Stimulated activated CD8-positive, alpha-beta memory T cell treated with anti-CD3 and anti-CD28 coated beads, Interleukin-2, amount 100 ng/mL, for 48 hours (primary cell): ENCODE data around the gene CLGN.
"Not testable (repeated sequence)": the region's sequence is repeated elsewhere in the genome, so short reads cannot be mapped to it uniquely, and the experiment has no call there.

Experiments
- DNase-seq, 2 donors: peaks; one replicate each; pipeline ENCODE4 v3.0.0-alpha.2; 2020; ENCODE audit warnings: low read depth in 2 of 2

CLGN gene

GRCh38 chr4:140427106-140427918, at the start of gene CLGN:
Gene CLGN, minus strand, starts transcription at chr4:140427648. Its CDS starts 14,570 bp downstream, at chr4:140413078.
- peak; percentile 53 to 59 for DNase-seq

- no peak for DNase-seq
These were observed 44.7 kb upstream of the CLGN start for GRCh38 chr4:140472156-140472555.

- no peak for DNase-seq
These were observed 42.6 kb upstream of the CLGN start for GRCh38 chr4:140469791-140470733.

GRCh38 chr4:140466146-140466545, 38.7 kb upstream of the CLGN start:
- DNase-seq: no peak

- no peak for DNase-seq
These were observed 36.2 kb upstream of the CLGN start for GRCh38 chr4:140463614-140464013.

GRCh38 chr4:140463182-140463581, 35.7 kb upstream of the CLGN start:
- no peak for DNase-seq

- no peak for DNase-seq
These were observed 22.9 kb upstream of the CLGN start for GRCh38 chr4:140450352-140450751.

GRCh38 chr4:140448830-140449229, 21.4 kb upstream of the CLGN start:
- no peak for DNase-seq

GRCh38 chr4:140448162-140448561, 20.7 kb upstream of the CLGN start:
- no peak for DNase-seq

GRCh38 chr4:140444347-140444746, 16.9 kb upstream of the CLGN start:
- DNase-seq: not testable (repeated sequence)

- DNase-seq: no peak
These were observed 12.2 kb upstream of the CLGN start for GRCh38 chr4:140439644-140440142.

- DNase-seq: no peak
These were observed 547 bp upstream of the CLGN start for GRCh38 chr4:140427919-140428471.

GRCh38 chr4:140426610-140427105, 790 bp downstream of the CLGN start:
- peak in 1 of 2 donors; percentile 1 for DNase-seq

- no peak for DNase-seq
These were observed 4.3 kb downstream of the CLGN start for GRCh38 chr4:140423106-140423505.

- DNase-seq: not testable (repeated sequence)
These were observed 14.1 kb downstream of the CLGN start for GRCh38 chr4:140413130-140413969.

GRCh38 chr4:140408974-140409373, 18.5 kb downstream of the CLGN start:
- no peak for DNase-seq

GRCh38 chr4:140406292-140406691, 21.2 kb downstream of the CLGN start:
- DNase-seq: no peak

GRCh38 chr4:140400111-140400510, 27.3 kb downstream of the CLGN start:
- DNase-seq: no peak

GRCh38 chr4:140395668-140396067, 31.8 kb downstream of the CLGN start:
- no peak for DNase-seq

- no peak for DNase-seq
These were observed 39.4 kb downstream of the CLGN start for GRCh38 chr4:140388015-140388414.

- DNase-seq: no peak
These were observed 44.7 kb downstream of the CLGN start for GRCh38 chr4:140382732-140383131.
